ES-I3 (cell line): ENCODE results near the gene ITGAL.
"Not testable (repeated sequence)": the region's sequence is repeated elsewhere in the genome, so short reads cannot be mapped to it uniquely, and the experiment has no call there.

Experiments
- H3K36me3 ChIP-seq: 2 replicates; pipeline ENCODE4 v1.6.1; 2013; ENCODE audit warnings: mild to moderate bottlenecking, low read length, control low read depth, moderate library complexity; ENCODE audit not compliant: insufficient read depth
- H3K4me1 ChIP-seq: 2 replicates; pipeline ENCODE4 v1.6.1; 2013; ENCODE audit warnings: mild to moderate bottlenecking, control low read depth, low read length; ENCODE audit not compliant: insufficient read depth
- H3K9ac ChIP-seq: 2 replicates; pipeline ENCODE4 v1.6.1; 2013; ENCODE audit warnings: low read depth, mild to moderate bottlenecking, low read length, moderate library complexity
- H3K9me3 ChIP-seq: 2 replicates; pipeline ENCODE4 v1.6.1; 2013; ENCODE audit warnings: mild to moderate bottlenecking, low read length, moderate library complexity; ENCODE audit not compliant: control insufficient read depth, insufficient read depth

The ITGAL gene

GRCh38 chr16:30470632-30470995 lies 1.9 kb upstream of the ITGAL start:
- H3K9me3 ChIP-seq: no peaks in the 10 kb centered on the region
- no peaks in the 10 kb centered on the region for H3K36me3 ChIP-seq
- H3K4me1 ChIP-seq: no peaks in the 10 kb centered on the region
- no peak overlapping the region for H3K9ac ChIP-seq

- Histone ChIP-seq H3K36me3 (no peaks in the 10 kb centered on the region), H3K9me3 (no peaks in the 10 kb centered on the region), H3K4me1 (no peaks in the 10 kb centered on the region), H3K9ac (no peak overlapping the region)
Measured at GRCh38 chr16:30473231-30474073, 910 bp downstream of the ITGAL start.

GRCh38 chr16:30474074-30474452 lies 1.5 kb downstream of the ITGAL start:
- Histone ChIP-seq H3K4me1 (no peaks in the 10 kb centered on the region), H3K36me3 (no peaks in the 10 kb centered on the region), H3K9ac (no peak overlapping the region), H3K9me3 (no peaks in the 10 kb centered on the region)

GRCh38 chr16:30474684-30475083 lies 2.1 kb downstream of the ITGAL start:
- Histone ChIP-seq H3K9ac (no peak overlapping the region), H3K9me3 (no peaks in the 10 kb centered on the region), H3K4me1 (no peaks in the 10 kb centered on the region), H3K36me3 (no peaks in the 10 kb centered on the region)

GRCh38 chr16:30476991-30477390 lies 4.4 kb downstream of the ITGAL start:
- no peaks in the 10 kb centered on the region for H3K4me1 ChIP-seq
- no peaks in the 10 kb centered on the region for H3K9me3 ChIP-seq
- no peaks in the 10 kb centered on the region for H3K36me3 ChIP-seq
- H3K9ac ChIP-seq: no peak overlapping the region

GRCh38 chr16:30477773-30478172 lies 5.2 kb downstream of the ITGAL start:
- not testable (repeated sequence) for H3K9ac ChIP-seq, H3K9me3 ChIP-seq, H3K4me1 ChIP-seq, H3K36me3 ChIP-seq

- no peak overlapping the region for H3K9ac ChIP-seq
- no peaks in the 10 kb centered on the region for H3K9me3 ChIP-seq
- no peaks in the 10 kb centered on the region for H3K36me3 ChIP-seq
- H3K4me1 ChIP-seq: no peaks in the 10 kb centered on the region
Measured at GRCh38 chr16:30478766-30479478, 6.4 kb downstream of the ITGAL start.

GRCh38 chr16:30481381-30481780 lies 8.8 kb downstream of the ITGAL start:
- no peak overlapping the region for H3K9ac ChIP-seq
- H3K9me3 ChIP-seq: no peaks in the 10 kb centered on the region
- no peaks in the 10 kb centered on the region for H3K4me1 ChIP-seq
- no peaks in the 10 kb centered on the region for H3K36me3 ChIP-seq

GRCh38 chr16:30482366-30482765 lies 9.8 kb downstream of the ITGAL start:
- Histone ChIP-seq H3K4me1 (no peaks in the 10 kb centered on the region), H3K9ac (no peak overlapping the region), H3K36me3 (no peaks in the 10 kb centered on the region)

GRCh38 chr16:30484887-30485286 lies 12.3 kb downstream of the ITGAL start:
- Histone ChIP-seq H3K36me3 (no peaks in the 10 kb centered on the region), H3K9me3 (no peaks in the 10 kb centered on the region), H3K9ac (no peak overlapping the region), H3K4me1 (peaks cover 5% of the 10 kb centered on the region; the same call in 1 of the 2 replicates)

More at GRCh38 chr16:30482366-30482765, 9.8 kb downstream of the ITGAL start:
- no peaks in the 10 kb centered on the region for H3K9me3 ChIP-seq

GRCh38 chr16:30485818-30486436 lies 13.4 kb downstream of the ITGAL start:
- Histone ChIP-seq H3K9me3 (no peaks in the 10 kb centered on the region), H3K9ac (no peak overlapping the region), H3K4me1 (peaks cover 8% of the 10 kb centered on the region; the same call in 1 of the 2 replicates), H3K36me3 (no peaks in the 10 kb centered on the region)

GRCh38 chr16:30488764-30489605 lies 16.4 kb downstream of the ITGAL start:
- no peak overlapping the region for H3K9ac ChIP-seq
- peaks cover 13% of the 10 kb centered on the region; the same call in 1 of the 2 replicates for H3K4me1 ChIP-seq
- no peaks in the 10 kb centered on the region for H3K9me3 ChIP-seq
- no peaks in the 10 kb centered on the region for H3K36me3 ChIP-seq

GRCh38 chr16:30490210-30490609 lies 17.7 kb downstream of the ITGAL start:
- H3K4me1 ChIP-seq: peaks cover 13% of the 10 kb centered on the region; the same call in 1 of the 2 replicates
- H3K9ac ChIP-seq: no peak overlapping the region
- no peaks in the 10 kb centered on the region for H3K9me3 ChIP-seq
- no peaks in the 10 kb centered on the region for H3K36me3 ChIP-seq

- no peaks in the 10 kb centered on the region for H3K9me3 ChIP-seq
- no peak overlapping the region for H3K9ac ChIP-seq
- H3K36me3 ChIP-seq: no peaks in the 10 kb centered on the region
- H3K4me1 ChIP-seq: peaks cover 13% of the 10 kb centered on the region; the same call in 1 of the 2 replicates
Measured at GRCh38 chr16:30491229-30491628, 18.7 kb downstream of the ITGAL start.
